GM19372 (cell line): ENCODE data around the gene ZNF839.

Experiments
- ATAC-seq: cut with Tn5 transposase; IDR thresholded peaks from one replicate; pipeline ENCODE4 v1.9.1; 2021; ENCODE audit warnings: mild to moderate bottlenecking, low read depth, moderate library complexity; ENCODE audit not compliant: unreplicated experiment

ZNF839 gene

DNA sequence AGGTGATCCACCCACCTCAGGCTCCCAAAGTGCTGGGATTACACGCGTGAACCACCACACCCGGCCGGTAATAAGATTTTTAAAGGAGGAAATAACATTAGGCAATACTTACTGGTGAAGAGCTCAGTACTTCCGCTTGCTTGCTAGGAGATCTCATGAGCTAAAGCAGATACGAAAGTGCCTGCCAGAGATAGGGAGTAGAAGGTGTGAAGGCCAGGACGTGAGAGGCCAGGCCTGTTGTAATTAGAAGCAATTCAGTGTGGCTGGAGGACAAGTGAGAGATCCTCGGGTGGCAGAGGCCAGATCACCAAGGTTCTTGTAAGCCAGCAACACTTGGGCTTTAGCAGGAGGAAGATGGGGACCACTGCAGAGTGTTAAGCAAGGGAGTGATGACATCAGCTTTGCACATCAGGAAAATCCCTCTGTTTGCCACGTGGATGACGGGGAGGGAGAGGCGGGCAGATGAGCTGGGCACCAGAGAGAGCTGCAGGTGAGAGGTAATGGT lies 50.8 kb downstream of the ZNF839 start:
- ATAC-seq = no peak

DNA sequence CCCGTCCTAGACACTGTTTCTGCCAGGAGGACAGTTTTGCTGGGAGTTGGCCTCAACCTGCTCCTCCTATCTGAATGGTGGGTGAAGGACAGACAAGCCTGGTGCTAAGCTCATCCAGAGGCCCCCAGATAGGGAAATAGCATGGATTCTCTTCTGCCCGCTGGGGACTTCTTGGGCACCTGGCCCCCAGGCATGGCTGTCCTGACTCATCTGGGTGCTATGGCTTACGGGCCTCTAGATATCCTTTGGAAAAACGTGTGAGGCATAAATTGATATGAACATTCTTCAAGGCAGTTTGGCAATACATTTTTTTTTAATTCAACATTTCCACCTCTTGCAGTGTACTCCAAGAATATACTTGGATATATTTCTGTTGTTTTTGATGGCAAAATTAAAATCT lies 51.8 kb downstream of the ZNF839 start:
- no peak for ATAC-seq

DNA sequence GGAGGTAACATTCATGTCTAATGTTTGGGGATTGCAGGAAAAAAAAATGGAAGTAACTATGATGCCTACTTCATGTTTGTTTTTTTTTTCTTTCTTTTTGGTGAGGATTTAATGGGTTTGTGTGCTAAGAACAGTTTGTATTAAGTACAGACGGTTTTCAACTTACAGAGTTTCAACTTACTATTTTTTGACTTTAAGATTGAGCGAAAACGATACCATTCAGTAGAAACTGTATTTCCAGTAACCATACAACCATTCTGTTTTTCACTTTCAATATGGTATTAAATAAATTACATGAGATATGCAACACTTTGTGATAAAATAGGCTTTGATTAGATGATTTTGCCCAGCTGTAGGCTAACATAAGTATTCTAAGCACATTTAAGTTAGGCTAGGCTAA lies 53.6 kb downstream of the ZNF839 start:
- no peak for ATAC-seq

DNA sequence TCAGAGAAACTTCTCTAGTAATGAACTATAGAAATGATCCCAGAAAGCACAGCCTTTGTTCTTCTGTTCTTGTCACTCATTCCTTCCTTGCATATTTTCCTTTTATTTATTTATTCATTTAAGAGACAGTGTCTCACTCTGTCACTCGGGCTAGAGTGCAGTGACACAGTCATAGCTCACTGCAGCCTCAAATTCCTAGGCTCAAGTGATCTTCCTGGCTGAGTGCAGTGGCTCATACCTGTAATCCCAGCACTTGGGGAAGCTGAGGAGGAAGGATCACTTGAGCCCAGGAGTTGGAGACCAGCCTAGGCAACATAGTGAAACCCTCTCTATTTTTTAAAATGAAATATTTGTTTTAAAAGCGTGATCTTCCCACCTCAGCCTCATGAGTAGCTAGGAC lies 54.7 kb downstream of the ZNF839 start:
- ATAC-seq = no peak

DNA sequence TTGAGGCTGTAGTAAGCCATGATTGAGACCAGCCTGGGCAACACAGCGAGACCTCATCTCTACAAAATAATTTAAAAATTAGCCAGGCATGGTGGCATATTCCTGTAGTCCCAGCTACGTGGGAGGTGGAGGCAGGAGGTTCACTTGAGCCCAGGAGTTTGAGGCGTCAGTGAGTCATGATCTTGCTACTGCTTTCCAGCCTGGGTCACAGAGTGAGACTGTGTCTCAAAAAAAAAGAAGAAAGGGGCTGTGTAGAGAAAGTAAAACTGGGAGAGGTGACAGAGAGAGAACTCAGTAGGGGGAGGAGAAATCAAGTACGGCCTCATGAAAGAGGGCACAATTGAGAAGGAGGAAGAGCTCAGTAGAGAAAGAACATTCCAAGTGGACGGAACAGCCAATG lies 55.6 kb downstream of the ZNF839 start:
- no peak for ATAC-seq

DNA sequence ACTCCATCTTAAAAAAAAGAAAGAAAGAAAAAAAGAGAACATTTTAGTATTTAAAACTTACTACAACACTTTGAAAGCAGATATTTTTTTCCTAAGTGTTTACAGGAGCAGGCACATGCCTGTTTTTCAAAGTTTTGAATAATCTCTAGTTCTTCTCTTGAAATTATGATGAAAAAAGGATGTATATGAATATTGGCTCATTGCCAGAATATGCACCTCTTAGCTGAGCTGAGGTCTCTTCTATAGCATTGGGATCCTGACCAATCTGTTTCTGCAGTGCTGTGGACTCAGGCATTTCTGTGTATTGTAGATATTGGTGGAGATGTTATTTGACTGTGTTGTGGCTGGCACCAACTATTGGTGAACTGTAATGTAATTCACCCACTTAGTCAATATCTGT lies 58.1 kb downstream of the ZNF839 start:
- no peak for ATAC-seq

DNA sequence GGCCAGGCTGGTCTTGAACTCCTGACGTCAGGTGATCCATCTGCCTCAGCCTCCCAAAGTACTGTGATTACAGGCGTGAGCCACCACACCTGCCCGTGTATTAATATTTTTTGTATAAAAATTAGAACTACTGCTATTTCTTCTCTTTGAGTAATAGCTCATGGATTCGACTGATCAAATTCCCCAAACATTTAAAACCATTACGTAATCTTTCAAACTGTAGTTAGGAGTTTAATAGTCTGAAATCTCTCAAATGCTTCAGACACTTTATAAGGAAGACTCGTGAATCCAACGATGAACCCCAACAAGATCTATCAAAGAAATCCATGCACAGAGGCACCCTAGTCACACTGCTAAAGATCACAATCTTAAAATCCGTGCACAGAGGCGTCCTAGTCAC lies 59.3 kb downstream of the ZNF839 start:
- no peak for ATAC-seq

DNA sequence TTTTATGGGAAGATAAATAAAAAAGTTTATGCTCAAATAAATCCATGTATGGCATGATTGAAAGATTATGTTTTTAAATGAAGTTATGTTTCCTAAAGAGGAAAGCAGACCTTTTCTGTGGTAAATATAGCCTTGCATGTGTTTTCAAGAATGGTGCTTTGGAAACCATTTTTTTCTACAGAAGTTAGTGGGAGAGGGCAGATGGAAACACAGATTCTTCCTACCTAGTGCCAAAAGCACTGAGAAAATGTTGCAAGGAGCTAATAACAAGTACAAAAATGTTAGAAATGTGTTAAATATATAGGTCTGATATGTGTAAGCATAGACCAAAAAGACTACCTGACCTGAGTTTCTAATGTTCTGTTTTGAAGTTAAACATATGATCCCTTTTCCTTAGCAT lies 67.5 kb downstream of the ZNF839 start:
- no peak for ATAC-seq

DNA sequence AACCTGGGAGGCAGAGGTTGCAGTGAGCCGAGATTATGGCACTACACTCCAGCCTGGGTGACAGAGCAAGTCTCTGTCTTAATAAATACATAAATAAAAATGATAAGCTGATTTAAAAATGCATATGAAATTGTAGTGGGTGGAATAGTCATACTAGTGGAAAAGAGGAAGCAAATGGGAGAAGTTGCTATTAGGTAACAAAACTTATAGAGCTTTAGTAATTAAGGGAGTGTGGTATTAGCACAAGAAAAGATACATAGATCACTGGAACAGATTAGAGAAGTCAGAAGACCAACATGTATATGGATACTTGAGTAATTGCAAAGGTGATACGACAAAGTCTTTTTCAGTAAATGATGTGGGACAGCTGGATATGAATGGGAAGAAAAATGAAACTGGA lies 69.7 kb downstream of the ZNF839 start:
- ATAC-seq = no peak

DNA sequence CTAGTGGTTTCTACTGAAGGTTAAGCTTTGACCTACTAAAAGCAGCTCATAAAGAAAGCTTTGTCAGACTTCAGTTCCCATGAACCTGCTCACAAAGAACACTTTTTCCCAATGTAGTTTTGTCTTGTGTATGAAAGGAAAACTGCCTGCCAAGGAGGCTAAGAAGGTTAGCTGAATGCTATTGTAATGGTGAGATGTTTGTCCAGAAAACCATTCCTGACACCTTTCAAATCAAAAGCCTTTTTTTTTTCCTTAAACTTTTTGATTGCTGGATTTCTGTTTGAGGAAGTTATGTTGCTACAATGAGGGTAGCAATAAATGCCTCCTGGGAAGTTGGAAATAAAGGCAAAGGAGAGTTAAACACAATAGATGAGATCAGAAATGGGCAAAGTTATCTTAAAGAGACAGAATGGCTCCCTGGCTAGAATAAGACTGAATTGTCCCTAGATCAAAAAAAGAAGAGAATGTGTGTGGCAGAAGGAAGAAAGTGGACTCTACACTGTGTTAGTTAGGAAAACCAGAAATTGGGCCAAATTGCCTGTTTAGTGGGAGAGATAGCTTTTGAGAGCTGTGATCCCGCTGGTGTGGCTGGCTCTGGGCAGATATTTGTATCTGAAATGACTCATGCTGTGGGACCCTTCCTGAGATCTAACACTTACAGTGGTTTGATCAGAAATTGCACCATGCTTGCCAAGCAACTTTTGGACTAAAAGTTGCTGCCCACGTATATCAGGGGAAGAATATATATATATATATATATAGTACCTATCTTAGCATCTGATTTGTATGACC lies 70.7 kb downstream of the ZNF839 start:
- ATAC-seq = no peak
